NT2/D1 (cell line): ENCODE results near the gene ZNF23.

Experiments
- DNase-seq: peaks from one replicate; pipeline ENCODE4 v3.0.0-alpha.2; 2011; ENCODE audit warnings: low read depth, low spot score
- H3K27me3 ChIP-seq: 2 replicates; pipeline ENCODE4 v1.6.0; 2011; ENCODE audit warnings: mild to moderate bottlenecking; ENCODE audit not compliant: insufficient read length, insufficient read depth
- H3K36me3 ChIP-seq: 2 replicates; pipeline ENCODE4 v1.6.1; 2011; ENCODE audit warnings: mild to moderate bottlenecking, low read length, mixed read lengths; ENCODE audit not compliant: insufficient read depth, insufficient read length
- H3K4me1 ChIP-seq: 2 replicates; pipeline ENCODE4 v1.5.1; 2011; ENCODE audit not compliant: insufficient read depth, insufficient read length
- H3K4me3 ChIP-seq: 2 replicates; pipeline ENCODE4 v1.5.1; 2011; ENCODE audit warnings: low read depth; ENCODE audit not compliant: insufficient read length
- H3K9ac ChIP-seq: 2 replicates; pipeline ENCODE4 v1.6.0; 2011; ENCODE audit warnings: low read depth; ENCODE audit not compliant: insufficient read length
- H3K9me3 ChIP-seq: 2 replicates; pipeline ENCODE4 v1.5.1; 2011; ENCODE audit warnings: mild to moderate bottlenecking, low read length; ENCODE audit not compliant: insufficient read depth
- SUZ12 ChIP-seq: IDR thresholded peaks from 2 replicates; pipeline ENCODE4 v1.6.1; 2011; ENCODE audit not compliant: insufficient read length, insufficient read depth; ENCODE audit errors: extremely low read depth
- YY1 ChIP-seq: IDR thresholded peaks from 2 replicates; pipeline ENCODE4 v1.6.1; 2011; ENCODE audit not compliant: insufficient read length, insufficient read depth
- ZNF274 ChIP-seq: IDR thresholded peaks from 2 replicates; pipeline ENCODE4 v1.6.1; 2011; ENCODE audit warnings: mild to moderate bottlenecking, low read depth, low read length

Gene ZNF23

GRCh38 chr16:71428385-71428784 lies 33.7 kb downstream of the ZNF23 start:
- Histone ChIP-seq H3K9me3 (no peaks in the 10 kb centered on the region), H3K36me3 (no peaks in the 10 kb centered on the region), H3K4me3 (no peak overlapping the region), H3K4me1 (no peaks in the 10 kb centered on the region), H3K27me3 (peaks cover 27% of the 10 kb centered on the region), H3K9ac (no peak overlapping the region)
- TF ChIP-seq ZNF274 (no peak), SUZ12 (no peak), YY1 (no peak)
- DNase-seq, result no peak

GRCh38 chr16:71426880-71427615 lies 35.0 kb downstream of the ZNF23 start:
- Histone ChIP-seq H3K4me1 (no peaks in the 10 kb centered on the region), H3K36me3 (no peaks in the 10 kb centered on the region), H3K9ac (no peak overlapping the region), H3K9me3 (no peaks in the 10 kb centered on the region), H3K27me3 (peaks cover 27% of the 10 kb centered on the region), H3K4me3 (no peak overlapping the region)
- no peak for DNase-seq
- TF ChIP-seq SUZ12 (no peak), ZNF274 (no peak), YY1 (no peak)

- TF ChIP-seq YY1 (no peak), ZNF274 (no peak), SUZ12 (no peak)
- DNase-seq, result peak; percentile 93
- Histone ChIP-seq H3K36me3 (no peaks in the 10 kb centered on the region), H3K4me1 (no peaks in the 10 kb centered on the region), H3K27me3 (peaks cover 27% of the 10 kb centered on the region), H3K9me3 (no peaks in the 10 kb centered on the region), H3K9ac (peak overlapping the region; percentile 72), H3K4me3 (peak overlapping the region; percentile 72)
Observed at GRCh38 chr16:71426069-71426879, 35.8 kb downstream of the ZNF23 start.

GRCh38 chr16:71425746-71426068 lies 36.3 kb downstream of the ZNF23 start:
- H3K9me3 ChIP-seq, result no peaks in the 10 kb centered on the region
- H3K9ac ChIP-seq, result peak overlapping the region; percentile 72
- peak overlapping the region; percentile 72 for H3K4me3 ChIP-seq
- peaks cover 27% of the 10 kb centered on the region for H3K27me3 ChIP-seq
- H3K36me3 ChIP-seq, result no peaks in the 10 kb centered on the region
- DNase-seq, result no peak
- TF ChIP-seq YY1, result no peak
- no peak for TF ChIP-seq SUZ12
- no peak for TF ChIP-seq ZNF274
- H3K4me1 ChIP-seq, result no peaks in the 10 kb centered on the region

GRCh38 chr16:71424626-71425025 lies 37.4 kb downstream of the ZNF23 start:
- Histone ChIP-seq H3K36me3 (no peaks in the 10 kb centered on the region), H3K9ac (no peak overlapping the region), H3K27me3 (peaks cover 24% of the 10 kb centered on the region), H3K4me3 (no peak overlapping the region), H3K9me3 (no peaks in the 10 kb centered on the region), H3K4me1 (no peaks in the 10 kb centered on the region)
- no peak for DNase-seq
- no peak for TF ChIP-seq ZNF274
- no peak for TF ChIP-seq YY1
- no peak for TF ChIP-seq SUZ12

GRCh38 chr16:71423865-71424264 lies 38.2 kb downstream of the ZNF23 start:
- H3K4me3 ChIP-seq, result no peak overlapping the region
- H3K27me3 ChIP-seq, result peaks cover 24% of the 10 kb centered on the region
- no peak for DNase-seq
- H3K9me3 ChIP-seq, result no peaks in the 10 kb centered on the region
- TF ChIP-seq ZNF274, result no peak
- no peak for TF ChIP-seq SUZ12
- no peak for TF ChIP-seq YY1
- no peaks in the 10 kb centered on the region for H3K4me1 ChIP-seq
- no peak overlapping the region for H3K9ac ChIP-seq
- no peaks in the 10 kb centered on the region for H3K36me3 ChIP-seq

GRCh38 chr16:71423016-71423415 lies 39.0 kb downstream of the ZNF23 start:
- DNase-seq, result no peak
- Histone ChIP-seq H3K9me3 (no peaks in the 10 kb centered on the region), H3K36me3 (no peaks in the 10 kb centered on the region), H3K27me3 (peaks cover 24% of the 10 kb centered on the region), H3K4me3 (no peak overlapping the region), H3K4me1 (no peaks in the 10 kb centered on the region), H3K9ac (no peak overlapping the region)
- TF ChIP-seq YY1 (no peak), SUZ12 (no peak), ZNF274 (no peak)
